Measurements from ENCODE around the gene GOT1.

The GOT1 gene

DNA sequence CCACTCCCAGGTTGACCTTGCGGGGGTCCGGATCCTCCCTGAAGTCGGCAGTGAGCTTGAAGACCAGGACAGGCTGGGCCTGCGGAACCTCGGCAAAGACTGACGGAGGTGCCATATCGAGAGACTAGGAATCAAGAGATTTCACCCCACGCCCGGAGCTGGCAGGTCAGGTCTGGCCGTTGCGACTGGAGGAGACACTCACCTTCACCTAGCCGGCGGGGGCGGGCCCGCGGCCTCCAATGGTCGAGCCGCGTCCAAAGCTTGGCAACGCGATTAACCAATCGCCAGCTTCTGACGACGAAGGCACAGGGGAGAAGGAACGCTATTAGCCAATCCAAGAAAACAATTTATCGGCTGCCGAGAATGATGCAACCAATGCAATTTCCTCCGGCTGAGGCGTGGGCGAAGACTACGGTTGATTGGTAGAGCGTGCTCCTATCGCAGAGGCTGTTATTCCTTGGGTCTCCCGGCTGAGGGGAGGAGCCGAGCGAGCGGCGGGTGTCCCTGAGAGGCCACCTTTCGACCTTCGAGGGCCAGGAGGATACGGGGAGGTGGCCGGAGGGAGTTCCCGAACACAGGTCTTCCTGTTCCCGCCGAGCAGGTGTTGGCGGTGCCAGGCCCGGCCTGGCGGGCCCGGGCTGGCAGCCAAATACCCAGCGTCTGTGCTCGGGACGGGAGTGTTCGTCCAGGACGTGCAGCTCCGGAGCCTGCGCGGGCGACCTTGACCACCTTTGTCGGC, at the start of gene GOT1:
Gene GOT1, minus strand, starts transcription at position 174 of the 739 bp plus-strand sequence. Its CDS starts 59 bp downstream, at position 115.
- DNase-seq (ENCODE audit: low read depth): peak; percentile 96

DNA sequence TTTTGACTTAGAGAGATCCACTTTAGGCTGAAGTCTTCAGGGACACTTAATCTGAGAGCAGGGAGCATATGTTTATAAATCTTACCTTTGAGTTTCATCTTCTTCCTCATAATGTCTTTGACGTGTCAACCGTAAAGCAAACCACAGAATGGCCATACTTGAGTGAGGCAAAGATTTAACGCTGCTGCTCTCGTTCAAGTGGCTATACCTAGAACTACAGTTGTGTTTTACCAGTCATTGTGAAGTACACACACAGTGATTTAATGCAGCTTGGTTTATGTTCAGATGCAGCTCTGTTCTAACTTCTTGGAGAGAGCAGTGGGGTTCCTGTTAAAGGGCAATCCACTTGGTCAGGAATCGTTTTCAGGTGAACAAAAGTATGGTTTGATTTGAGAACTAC, 39.9 kb upstream of the GOT1 start:
- no peak for DNase-seq (ENCODE audit: low read depth)

DNA sequence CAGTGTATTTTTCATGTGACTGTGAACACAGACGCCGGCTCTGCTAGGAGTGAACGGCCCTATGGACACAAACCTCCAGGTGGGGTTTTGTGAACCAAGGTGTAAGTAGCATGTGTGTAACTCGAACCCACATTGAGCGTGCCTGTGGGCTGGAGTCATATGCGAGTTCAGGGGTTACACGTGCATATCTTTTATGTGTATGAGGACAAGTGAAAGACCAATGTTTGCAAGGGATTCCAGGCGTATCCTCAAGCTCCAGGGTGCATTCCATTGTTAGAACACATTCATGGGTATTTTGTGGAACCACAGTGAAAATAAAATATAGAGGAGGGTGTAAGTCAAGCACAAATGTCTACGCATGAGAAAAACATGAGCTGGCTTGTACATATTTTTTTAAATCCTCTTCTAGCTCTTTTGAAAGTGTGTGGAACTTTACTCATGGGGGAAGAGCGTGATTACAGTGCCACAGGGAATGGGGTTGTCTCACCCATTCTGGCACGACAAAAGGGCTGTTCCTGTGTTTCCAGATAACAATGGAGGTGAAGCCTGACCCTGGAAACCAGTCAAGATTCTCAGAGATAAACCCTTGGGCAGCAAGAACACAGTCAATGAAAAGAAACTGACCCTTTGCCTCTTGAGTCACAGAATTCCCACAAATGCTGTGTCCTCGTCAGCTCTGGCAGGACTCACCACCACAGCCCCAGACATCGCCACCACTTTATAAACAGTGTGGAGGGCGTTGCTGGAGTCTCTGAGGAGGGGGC, 37.0 kb upstream of the GOT1 start:
- no peak for DNase-seq (ENCODE audit: low read depth)

DNA sequence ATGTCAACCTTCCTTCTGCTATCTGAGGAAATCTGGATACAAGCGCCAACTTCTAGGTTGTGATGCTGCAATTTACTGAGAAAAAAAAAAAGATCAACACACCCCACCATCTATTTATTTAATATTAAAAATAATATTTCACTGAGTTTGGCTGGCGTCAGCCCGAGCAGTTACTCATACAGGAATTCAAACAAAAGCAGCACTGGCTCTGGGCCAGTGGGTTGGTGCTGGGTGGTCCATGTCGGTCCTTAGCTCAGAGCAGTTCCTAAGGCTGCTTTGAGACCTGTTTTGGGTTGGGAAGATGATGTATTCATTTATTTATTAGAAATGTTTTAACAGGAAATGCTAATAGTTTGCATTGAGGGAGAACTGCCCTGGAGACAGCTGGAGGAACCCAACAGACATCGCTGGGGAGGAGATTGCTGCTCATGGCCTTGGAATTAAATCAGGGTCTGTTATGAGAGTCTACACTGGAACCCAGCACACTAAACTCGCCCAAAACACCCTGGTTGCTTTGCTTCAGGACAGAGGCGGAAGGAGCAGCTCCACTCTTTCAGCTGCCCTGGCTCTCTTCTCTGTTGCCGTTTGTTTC, 36.3 kb upstream of the GOT1 start:
- DNase-seq (ENCODE audit: low read depth): no peak

DNA sequence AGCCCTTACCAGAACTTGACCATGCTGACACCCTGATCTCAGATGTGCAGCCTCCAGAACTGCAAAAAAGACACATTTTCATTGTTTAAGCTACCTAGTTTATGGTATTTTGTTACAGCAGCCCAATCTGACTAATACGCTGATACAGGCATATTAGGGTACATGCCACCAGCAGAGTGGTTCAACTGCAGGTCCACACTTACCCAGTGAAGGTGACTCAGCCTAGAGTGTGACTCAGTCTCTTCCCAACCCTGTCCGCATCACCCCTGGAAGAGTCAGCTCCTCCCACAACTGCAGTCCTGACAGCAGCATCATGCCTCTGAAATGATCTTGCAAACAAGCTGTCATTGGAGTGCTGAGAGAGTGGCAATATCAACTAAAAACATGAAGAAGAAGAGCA, 30.8 kb upstream of the GOT1 start:
- peak; percentile 2 for DNase-seq (ENCODE audit: low read depth)

DNA sequence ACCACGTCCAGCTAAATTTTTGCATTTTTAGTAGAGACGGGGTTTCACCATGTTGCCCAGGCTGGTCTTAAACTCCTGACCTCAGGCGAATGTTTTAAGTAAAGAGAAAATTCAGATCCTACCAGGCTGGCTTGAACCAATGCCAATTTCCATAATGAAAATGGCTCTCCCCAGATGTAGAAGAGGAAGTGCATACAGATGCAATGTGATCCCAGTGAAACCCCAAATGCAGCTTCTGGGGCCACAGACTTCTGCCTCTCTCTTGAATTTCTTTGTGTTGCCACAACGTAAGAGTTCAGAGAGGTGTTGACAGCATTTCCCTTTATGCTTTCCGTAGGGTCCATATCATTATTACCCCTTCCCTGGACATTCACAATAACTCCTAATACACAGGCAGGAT, 29.6 kb upstream of the GOT1 start:
- no peak for DNase-seq (ENCODE audit: low read depth)

DNA sequence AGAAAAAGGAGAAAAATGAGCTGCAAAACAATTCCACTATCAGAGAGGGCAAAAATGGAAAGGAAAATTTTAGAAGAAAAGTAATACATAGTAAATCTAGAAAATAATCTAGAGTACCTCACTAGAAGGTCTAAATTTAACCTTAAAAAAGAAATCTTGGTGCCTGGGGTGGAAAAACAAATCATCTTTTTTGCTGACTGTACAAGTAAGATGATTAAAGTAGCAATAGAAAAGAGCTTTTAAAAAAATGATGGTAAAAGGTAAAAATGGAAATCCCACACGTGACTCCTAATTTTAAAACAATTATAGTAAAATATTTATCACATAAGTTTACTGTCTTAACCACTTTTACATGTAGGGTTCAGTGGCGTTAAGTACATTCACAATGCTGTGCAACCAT, 28.8 kb upstream of the GOT1 start:
- no peak for DNase-seq (ENCODE audit: low read depth)

DNA sequence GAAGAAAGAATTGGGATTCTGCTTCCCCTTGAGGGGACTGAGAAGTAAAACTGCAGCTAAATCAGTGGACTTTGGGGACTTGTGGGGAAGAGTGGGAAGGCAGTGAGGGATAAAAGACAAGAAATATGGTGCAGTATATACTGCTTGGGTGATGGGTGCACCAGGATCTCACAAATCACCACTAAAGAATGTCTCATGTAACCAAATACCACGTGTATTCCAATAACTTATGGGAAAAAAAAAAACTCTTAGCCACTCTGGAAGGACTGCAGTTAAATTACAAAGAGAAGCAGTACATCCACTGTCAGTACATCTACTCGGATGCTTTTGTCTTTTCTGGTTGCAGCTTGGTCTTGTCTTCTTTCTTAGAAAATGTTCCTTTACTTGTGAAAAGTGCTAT, 27.4 kb upstream of the GOT1 start:
- peak; percentile 18 for DNase-seq (ENCODE audit: low read depth)

DNA sequence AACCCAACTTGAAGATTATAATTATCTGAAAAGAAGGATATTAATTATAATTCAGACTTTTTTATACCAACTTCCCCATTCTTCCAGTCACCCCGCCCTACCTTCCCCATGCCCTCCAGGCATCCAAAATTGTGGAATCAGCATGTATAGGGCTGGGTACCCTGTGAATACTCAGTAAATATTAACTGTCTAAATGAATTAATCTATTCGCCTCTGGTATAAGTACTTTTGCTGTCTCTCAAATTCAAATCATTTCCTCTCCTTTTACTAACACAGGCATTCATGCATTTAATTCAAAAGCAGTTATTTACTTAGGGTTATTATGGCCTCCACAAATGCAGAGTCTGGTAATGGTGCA, 26.5 kb upstream of the GOT1 start:
- no peak for DNase-seq (ENCODE audit: low read depth)

DNA sequence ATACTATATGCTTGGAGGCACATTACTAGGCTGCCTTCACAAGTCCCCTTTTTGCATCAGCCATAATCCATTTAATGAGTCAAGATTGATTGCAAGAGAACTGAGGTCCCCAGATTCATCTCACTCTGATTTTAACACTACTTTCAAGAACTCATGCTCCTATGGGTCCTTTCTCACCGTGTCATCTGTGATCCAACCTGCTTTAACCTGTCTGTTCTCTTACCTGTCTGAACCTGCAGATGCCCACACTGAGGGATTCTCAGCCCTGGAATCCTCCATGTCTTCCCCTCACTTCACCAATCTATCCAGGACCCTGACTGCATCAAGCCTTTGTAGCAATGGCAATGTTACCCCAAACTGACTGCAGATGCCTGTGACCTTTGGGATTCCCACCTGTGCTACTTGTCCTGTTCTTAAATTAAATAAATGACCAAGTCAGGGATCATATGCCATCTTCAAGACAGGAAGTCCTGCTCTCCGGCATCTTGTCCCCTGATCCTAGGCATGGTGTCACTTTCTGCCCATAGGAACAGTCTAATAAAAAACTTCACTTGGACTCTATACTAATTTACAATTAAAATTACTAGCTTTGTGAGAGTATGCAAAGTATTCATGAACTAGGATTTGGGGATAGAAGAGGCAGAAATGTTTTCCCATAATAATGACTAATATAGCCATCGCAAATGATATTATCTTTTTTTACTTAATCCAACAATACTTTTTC, 25.9 kb upstream of the GOT1 start:
- no peak for DNase-seq (ENCODE audit: low read depth)

DNA sequence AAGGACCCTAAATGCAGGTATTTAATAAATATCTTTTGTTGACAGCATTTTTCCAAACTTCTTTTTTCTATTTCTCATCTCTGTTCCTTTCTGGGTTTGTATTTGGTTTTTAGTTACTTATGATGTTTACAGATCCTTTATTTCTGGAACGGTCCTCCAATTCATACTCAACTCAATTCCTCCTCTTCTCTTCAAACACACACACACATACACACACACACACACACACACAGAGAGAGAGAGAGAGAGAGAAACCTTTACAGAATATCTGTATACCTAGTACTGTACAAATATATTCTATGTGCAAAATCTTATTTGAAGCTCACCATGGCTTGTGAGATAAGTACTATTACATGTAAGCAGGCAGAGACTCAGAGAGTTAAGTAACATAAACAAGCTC, 21.6 kb upstream of the GOT1 start:
- no peak for DNase-seq (ENCODE audit: low read depth)

DNA sequence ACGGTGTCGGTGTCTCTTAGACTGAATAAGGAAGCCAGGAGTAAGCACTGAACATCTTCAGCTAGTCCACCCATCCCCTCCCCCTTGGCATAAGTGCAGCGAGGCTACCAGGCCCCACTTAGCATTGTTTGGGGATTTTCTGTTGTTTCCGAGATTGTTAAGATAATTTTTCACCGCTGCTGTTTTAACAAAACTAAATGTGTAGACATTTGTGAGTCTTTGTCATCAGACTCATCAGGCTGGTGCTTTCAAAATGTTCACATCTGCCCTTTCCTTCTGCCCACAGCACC, 21.0 kb upstream of the GOT1 start:
- no peak for DNase-seq (ENCODE audit: low read depth)

DNA sequence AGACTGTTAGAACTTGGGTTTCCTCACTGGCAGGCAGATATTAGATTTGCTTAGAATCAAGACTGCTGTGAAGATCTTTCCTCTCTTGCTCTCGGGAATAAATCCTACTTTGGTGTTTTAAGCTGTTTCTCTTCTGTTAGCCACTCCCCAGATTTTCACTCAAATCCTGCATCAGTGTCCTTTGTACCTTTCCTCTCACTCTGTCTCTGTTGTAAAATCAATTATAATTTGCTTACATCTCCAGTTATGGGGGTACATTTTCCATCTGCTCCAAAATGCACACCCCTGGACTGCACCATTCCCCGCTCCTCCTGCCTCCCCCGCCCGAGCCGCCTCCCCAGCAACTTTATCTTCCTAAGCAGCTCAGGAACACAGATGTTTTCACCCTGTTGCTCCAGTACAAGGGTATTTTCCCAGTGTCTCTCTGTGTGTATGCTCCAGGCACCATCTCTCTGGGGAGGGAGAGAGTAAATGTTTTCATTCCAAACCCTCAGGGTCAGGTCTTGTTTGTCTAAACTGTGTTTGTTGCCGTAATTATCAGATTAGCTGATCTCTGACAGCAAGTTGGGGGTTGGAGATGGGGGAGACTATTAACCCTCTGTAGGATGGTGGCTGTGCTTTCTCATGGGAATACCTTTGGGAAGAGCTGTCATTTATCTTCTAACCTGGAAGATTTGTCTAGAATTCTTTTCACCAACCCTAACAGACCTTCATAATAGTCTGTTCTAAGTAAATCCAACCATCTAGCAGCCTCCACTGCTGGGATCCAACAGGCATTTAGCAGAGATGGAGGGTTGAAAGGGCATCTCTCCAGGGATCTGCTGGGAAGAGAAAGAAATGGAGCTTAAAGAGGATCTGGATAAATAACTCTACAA, 20.4 kb upstream of the GOT1 start:
- DNase-seq (ENCODE audit: low read depth): no peak

DNA sequence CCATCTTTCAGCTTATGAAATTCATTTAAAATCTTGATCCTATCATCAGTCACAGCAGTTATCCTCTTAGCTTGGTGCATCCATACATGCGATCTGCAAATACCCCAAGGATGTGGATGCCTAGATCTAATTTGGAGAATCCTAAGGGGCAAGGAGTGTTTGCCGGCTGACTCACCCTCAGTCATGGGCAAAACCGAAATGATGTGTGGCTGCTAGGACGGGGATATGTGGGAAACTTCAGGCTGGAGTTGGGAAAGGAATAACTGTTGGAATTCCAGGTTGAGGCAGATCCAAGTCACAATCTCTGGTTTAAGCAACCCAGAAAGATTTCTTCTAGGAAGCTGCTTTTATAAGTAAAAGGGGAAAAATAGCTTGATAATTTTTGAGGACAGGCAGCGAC, 19.7 kb upstream of the GOT1 start:
- no peak for DNase-seq (ENCODE audit: low read depth)

DNA sequence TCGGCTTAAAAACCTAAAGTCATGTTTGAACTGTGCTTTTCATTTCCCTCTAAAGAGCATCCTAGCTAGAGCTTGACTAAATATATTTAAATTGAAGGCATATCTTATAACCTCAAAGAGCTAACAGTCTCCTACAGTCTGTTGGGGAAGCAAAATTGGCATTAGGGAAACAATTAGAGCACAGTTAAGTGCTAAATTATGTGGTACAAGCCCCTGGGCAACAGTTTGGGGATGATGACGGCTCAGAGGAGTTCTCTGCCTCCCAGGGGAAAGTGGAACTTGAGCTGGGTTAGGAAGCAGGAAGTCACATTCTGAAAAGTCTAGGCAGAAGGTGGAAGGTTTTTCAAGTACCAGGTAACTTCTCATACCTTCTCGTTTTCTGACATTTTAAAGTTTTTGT, 18.6 kb upstream of the GOT1 start:
- DNase-seq (ENCODE audit: low read depth): no peak

DNA sequence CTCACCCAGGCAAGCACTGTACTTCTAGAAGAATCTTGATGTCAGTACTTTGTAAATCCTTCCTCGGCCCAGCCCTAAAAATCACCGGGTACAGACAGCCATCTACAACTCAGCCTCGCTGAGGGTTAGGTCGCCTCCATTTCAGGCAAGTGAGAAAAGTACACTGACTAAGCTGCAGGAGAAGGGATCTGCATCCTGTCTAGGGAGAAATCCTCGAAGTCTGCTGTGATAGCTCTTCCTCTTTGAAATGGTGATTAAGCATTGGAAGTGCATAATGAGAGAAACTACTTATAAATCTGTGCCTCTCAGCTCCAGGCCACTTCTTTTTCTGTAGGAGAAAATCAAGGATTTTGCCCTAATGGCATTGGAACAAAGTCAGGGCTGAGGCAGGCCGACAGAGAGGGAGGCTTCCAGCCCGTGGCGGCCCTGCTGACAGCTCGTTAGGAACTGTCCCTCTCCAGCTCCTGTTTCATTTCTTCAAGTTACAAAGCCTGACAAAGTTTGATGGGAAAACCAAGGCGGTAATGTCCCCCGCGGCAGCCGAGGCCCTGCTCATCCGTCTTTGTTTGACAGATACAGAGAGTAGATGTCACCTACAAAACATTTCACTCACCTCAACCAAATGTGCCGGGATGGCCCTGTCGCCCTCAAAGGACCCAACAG, 14.1 kb upstream of the GOT1 start:
- no peak for DNase-seq (ENCODE audit: low read depth)

DNA sequence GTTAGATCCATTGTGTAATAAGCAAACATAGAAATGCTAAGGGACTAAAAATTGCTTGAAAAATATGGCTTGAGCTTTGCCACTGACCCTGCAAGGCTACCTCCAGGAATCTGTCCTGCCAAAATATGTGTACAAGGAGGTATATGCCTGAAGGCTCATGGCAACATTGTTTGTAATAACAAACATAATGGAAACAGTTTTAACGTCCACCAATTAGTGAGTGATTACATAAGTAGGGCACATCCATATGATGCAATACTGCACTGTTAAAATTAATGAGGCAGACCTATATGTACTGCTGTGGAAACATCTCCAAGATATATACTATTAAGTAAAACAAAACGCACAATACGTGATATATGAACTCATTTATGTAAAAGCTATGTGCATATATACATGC, 13.1 kb upstream of the GOT1 start:
- DNase-seq (ENCODE audit: low read depth): no peak

DNA sequence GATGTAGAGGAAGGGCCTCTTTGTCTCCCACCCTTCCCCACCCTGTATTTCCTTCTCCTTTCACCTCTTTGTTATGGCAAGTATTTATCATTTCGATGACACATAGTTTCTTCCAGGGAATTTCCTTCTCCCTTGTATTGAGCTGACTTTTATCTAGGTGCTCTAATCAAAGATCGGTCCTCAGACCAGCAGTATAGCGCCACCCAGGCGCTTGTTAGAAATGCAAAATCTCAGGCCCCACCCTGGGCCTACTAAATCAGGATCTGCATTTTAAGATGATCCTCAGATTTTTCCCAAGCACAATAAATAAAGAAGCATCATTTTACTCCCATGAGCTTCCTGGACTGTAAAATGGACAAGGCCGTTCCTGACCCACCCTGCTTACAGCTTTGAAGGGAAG, 12.0 kb upstream of the GOT1 start:
- no peak for DNase-seq (ENCODE audit: low read depth)

DNA sequence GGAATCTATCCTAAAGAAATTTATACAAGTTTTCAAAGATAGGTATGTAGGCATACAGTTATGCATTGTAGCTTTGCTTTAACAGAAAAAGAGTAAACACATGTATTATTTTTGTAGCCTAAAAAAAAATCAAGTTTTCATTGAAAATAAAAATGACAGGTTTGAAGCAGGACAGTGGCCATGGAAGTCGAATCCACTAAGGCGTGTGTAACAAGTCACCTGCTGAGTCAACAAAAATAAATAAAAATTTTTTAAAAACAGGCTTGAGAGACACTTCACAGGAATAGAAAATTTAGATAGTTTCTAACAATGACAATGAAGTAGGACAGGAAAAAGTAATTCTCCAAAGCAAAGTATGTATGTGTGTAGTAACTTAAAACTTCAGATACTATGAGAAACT, 8.5 kb upstream of the GOT1 start:
- no peak for DNase-seq (ENCODE audit: low read depth)

DNA sequence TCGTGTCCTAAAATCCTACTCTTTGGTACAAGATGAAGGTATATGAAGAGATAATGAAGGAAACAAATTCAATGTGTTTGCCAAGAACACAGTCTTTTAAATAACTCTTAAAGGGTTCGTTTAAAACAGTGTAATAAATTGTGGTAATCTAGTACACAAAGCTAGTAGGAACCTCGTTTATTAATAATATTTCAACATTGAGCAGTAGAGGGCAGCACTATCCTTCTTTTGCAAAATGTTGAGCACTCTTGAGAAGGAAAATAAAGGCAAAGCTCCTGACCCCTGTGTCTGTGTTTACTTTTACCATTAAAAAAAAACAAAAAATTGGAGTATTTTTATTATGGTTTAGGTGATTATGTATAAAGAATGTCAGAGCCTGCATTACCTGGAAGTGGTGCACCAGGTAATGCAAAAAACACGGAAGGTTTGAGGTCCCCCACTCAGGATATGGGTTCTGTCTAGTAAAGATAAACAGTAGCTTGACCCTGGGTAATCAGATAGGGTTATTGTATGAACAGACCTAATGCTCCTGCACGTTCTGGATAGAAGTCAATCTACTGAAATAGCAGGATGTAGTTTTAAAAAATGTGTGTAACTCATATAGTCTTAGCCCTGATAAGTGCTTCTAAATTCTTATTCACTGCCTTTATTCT, 5.7 kb upstream of the GOT1 start:
- no peak for DNase-seq (ENCODE audit: low read depth)

Measured in HS-5 (cell line).